Upper lobe of left lung (tissue), 6 donors: ENCODE measurements around the gene MAP3K2. TPM values are rescaled to one million over a fixed set of nuclear protein-coding genes. Genes with fewer than 3 reads are reported as not detected.

Experiments used
- ATAC-seq, 2 donors: fragments of 200-7000 bp; cut with Tn5 transposase; one replicate each; pipeline ENCODE4 v1.9.1; 2022; ENCODE audit warnings: mild to moderate bottlenecking in 2 of 2, moderate library complexity in 2 of 2; ENCODE audit not compliant: low FRiP score in 2 of 2
- DNase-seq, 2 donors: peaks; one replicate each; pipeline ENCODE4 v3.0.0-alpha.2; 2019 to 2020
- H3K27ac ChIP-seq, 4 donors: fragments of 200-600 bp; sonication (generic); one replicate each; pipeline ENCODE4 v1.5.1; 2016 to 2019
- H3K27me3 ChIP-seq, 4 donors: fragments of 200-600 bp; sonication (generic); one replicate each; pipeline ENCODE4 v1.5.1; 2017 to 2019
- H3K36me3 ChIP-seq, 4 donors: fragments of 200-600 bp; sonication (generic); one replicate each; pipeline ENCODE4 v1.5.1; 2016 to 2019
- H3K4me1 ChIP-seq, 4 donors: fragments of 200-600 bp; sonication (generic); one replicate each; pipeline ENCODE4 v1.5.1; 2018 to 2019
- H3K4me3 ChIP-seq, 4 donors: fragments of 200-600 bp; sonication (generic); one replicate each; pipeline ENCODE4 v1.5.1; 2017 to 2019; ENCODE audit warnings: mild to moderate bottlenecking in 2 of 4, moderate library complexity in 1 of 4
- H3K9me3 ChIP-seq, 4 donors: fragments of 200-600 bp; sonication (generic); one replicate each; pipeline ENCODE4 v1.5.1; 2018 to 2019
- CTCF ChIP-seq, 6 experiments: fragments of 450-650 bp in 4 of 6; fragments of 200-600 bp in 2 of 6; sonication (generic) in 2 of 6; IDR thresholded peaks; one replicate each; pipeline ENCODE4 v1.5.1; 2016 to 2019; ENCODE audit warnings: antibody characterized with exemption in 6 of 6
- EP300 ChIP-seq, 4 donors: sonication (generic); formaldehyde crosslinking; IDR thresholded peaks; one replicate each; pipeline ENCODE4 v1.5.1; 2017; ENCODE audit warnings: antibody characterized with exemption in 4 of 4, control low read depth in 2 of 4
- POLR2A ChIP-seq, 4 donors: fragments of 450-650 bp; IDR thresholded peaks; one replicate each; pipeline ENCODE4 v1.5.1; 2016 to 2017; ENCODE audit warnings: antibody characterized with exemption in 4 of 4, mild to moderate bottlenecking in 2 of 4
- POLR2AphosphoS5 ChIP-seq, 2 donors: sonication (generic); formaldehyde crosslinking; IDR thresholded peaks; one replicate each; pipeline ENCODE4 v1.5.1; 2017; ENCODE audit warnings: antibody characterized with exemption in 2 of 2
- WGBS, 2 donors: methylation state at CpG; one replicate each; pipeline ENCODE4 v1.1.5; 2017 to 2018; 5-methylcytosine and 5-hydroxymethylcytosine counted together
- small RNA-seq, 4 donors: library from RNA; depleted of rRNA; stranded (forward); fragments of <200 nt; gene quantifications; one replicate each; pipeline ENCODE3, GENCODE V24; 2016
- total RNA-seq, 6 donors: library from RNA; depleted of rRNA in 4 of 6; stranded (reverse); fragments of >200 nt in 4 of 6; gene quantifications; one replicate each; pipeline versions ENCODE4 v1.1.0 to v1.2.1, GENCODE V29; 2016 to 2021
- donor health status: DM: no; HTN: no; CAD: no; lungs with moderate emphysema.
- donor health status: DM: no; HTN: yes; CAD: no; lungs with severe emphysema.

MAP3K2 gene
- total RNA-seq, 6 donors from 2014 or later, result 43.0 to 79.2 (median 66.9) TPM

- ATAC-seq, result no peak
- TF ChIP-seq EP300 (IDR thresholded peaks at IDR 0.05) (no peak), CTCF (IDR thresholded peaks at IDR 0.05) (no peak), POLR2AphosphoS5 (IDR thresholded peaks at IDR 0.05) (no peak), POLR2A (IDR thresholded peaks at IDR 0.05) (no peak)
- DNase-seq, result no peak
- Histone ChIP-seq H3K4me3 (no peak overlapping the region), H3K27me3 (no peaks in the 10 kb centered on the region), H3K27ac (no peak overlapping the region), H3K9me3 (no peaks in the 10 kb centered on the region), H3K36me3 (peaks cover 6 to 53% (median 46%) of the 10 kb centered on the region in 4 donors), H3K4me1 (no peaks in the 10 kb centered on the region)
- WGBS, 2 donors, result 52 to 64% methylated on average over 3 of the region's 3 CpGs
Measured at GRCh38 chr2:127256381-127256780, 131.4 kb downstream of the MAP3K2 start.

- DNase-seq (no peak), ATAC-seq (peak in 1 of 2 donors; percentile 26)
- WGBS, 2 donors, result 96 to 97% methylated on average over 6 of the region's 6 CpGs
Measured at GRCh38 chr2:127255721-127256120, 132.1 kb downstream of the MAP3K2 start.

GRCh38 chr2:127255146-127255545 is 132.6 kb downstream of the MAP3K2 start:
- Histone ChIP-seq H3K9me3 (no peaks in the 10 kb centered on the region), H3K27me3 (no peaks in the 10 kb centered on the region), H3K36me3 (peaks cover 6 to 40% (median 35%) of the 10 kb centered on the region in 4 donors), H3K4me1 (no peaks in the 10 kb centered on the region), H3K4me3 (no peak overlapping the region), H3K27ac (no peak overlapping the region)
- ATAC-seq, result no peak
- no peak for DNase-seq
- 78 to 82% methylated on average over 2 of the region's 2 CpGs for WGBS, 2 donors
- TF ChIP-seq POLR2AphosphoS5 (IDR thresholded peaks at IDR 0.05) (no peak), POLR2A (IDR thresholded peaks at IDR 0.05) (no peak), EP300 (IDR thresholded peaks at IDR 0.05) (no peak)

More at GRCh38 chr2:127255721-127256120, 132.1 kb downstream of the MAP3K2 start:
- Histone ChIP-seq H3K27me3 (no peaks in the 10 kb centered on the region), H3K27ac (no peak overlapping the region), H3K36me3 (peaks cover 6 to 46% (median 41%) of the 10 kb centered on the region in 4 donors), H3K4me1 (no peaks in the 10 kb centered on the region), H3K9me3 (no peaks in the 10 kb centered on the region), H3K4me3 (no peak overlapping the region)
- TF ChIP-seq POLR2AphosphoS5 (IDR thresholded peaks at IDR 0.05), result no peak

- DNase-seq, result no peak
- WGBS, 2 donors, result 75% methylated on average over 7 of the region's 7 CpGs
- ATAC-seq, result no peak
- no peaks in the 10 kb centered on the region for H3K27me3 ChIP-seq
- H3K27ac ChIP-seq, result no peak overlapping the region
- TF ChIP-seq CTCF (IDR thresholded peaks at IDR 0.05) (no peak), POLR2AphosphoS5 (IDR thresholded peaks at IDR 0.05) (no peak)
- peaks cover 3 to 34% (median 28%) of the 10 kb centered on the region in 4 donors for H3K36me3 ChIP-seq
- H3K9me3 ChIP-seq, result no peaks in the 10 kb centered on the region
- H3K4me3 ChIP-seq, result no peak overlapping the region
- no peaks in the 10 kb centered on the region for H3K4me1 ChIP-seq
Measured at GRCh38 chr2:127254386-127254981, 133.3 kb downstream of the MAP3K2 start.

Small RNA genes lying within 50 kb of the gene (small RNA-seq; reads per million reads assigned to genes)
- 0 reads per million in 4 donors for gene MIR4783
- gene RNU6-1147P, result 0 reads per million in 4 donors

Other genes with a start within 250 kb of the MAP3K2 start
- gene CYP27C1, start 167.7 kb downstream of the MAP3K2 start, total RNA-seq, result under 1 TPM in 4 of 6 donors, not detected in 2; 0.11 to 0.39 (median 0.14) TPM
- 100 to 1,000 TPM in 1 of 6 donors, 10 to 100 TPM in 5; 32.1 to 178 (median 49.8) TPM for gene ERCC3, start 93.8 kb downstream of the MAP3K2 start, total RNA-seq
- gene PROC, start 30.5 kb upstream of the MAP3K2 start, total RNA-seq, result under 1 TPM in 4 of 6 donors, not detected in 2; 0.55 to 0.79 (median 0.62) TPM
- 100 to 1,000 TPM in 1 of 6 donors, 10 to 100 TPM in 5; 29.5 to 128 (median 58.6) TPM for gene IWS1, start 138.5 kb upstream of the MAP3K2 start, total RNA-seq
- gene MYO7B, start 147.7 kb upstream of the MAP3K2 start, total RNA-seq, result 1 to 10 TPM; 1.2 to 6.1 (median 3.1) TPM